ENCODE data around the gene MYOZ1. TPM values are rescaled to one million over a fixed set of nuclear protein-coding genes. Genes with fewer than 3 reads are reported as not detected.

The MYOZ1 gene
- total RNA-seq, 1 experiment from 2014 or later: 2.4 TPM

DNA sequence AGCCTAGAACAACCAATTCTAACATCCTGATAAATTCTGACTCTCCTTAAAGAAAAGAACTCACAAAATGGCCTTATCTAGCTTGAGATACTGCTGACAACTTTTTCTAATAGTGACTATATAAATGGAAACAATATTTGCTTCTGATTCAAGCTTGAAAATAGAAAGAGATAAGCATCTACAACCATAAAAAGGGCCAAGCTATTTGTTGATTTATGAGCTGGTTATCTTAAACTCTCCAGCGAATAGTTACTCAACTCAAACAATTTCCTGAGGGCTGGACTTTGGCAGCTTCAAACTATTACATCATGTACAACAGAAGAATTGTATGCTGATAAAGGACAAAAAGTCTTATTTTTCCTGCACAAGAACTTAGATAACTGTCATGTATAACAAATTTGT, 54.7 kb downstream of the MYOZ1 start:
- H3K9me3 Mint-ChIP-seq: peaks cover 7 to 8% of the 10 kb centered on the region in 2 experiments
- Histone ChIP-seq H4K91ac (ENCODE audit: insufficient read length, low read depth, low read length) (no peak overlapping the region), H3K79me2 (ENCODE audit: insufficient read depth, low read length) (peaks cover 6% of the 10 kb centered on the region; the same call in 1 of the 2 replicates), H3K9ac (ENCODE audit: extremely low read depth, insufficient read length, low read length) (no peak overlapping the region), H4K5ac (ENCODE audit: insufficient read length, low read depth, low read length) (no peak overlapping the region), H3K56ac (ENCODE audit: insufficient read length, low read depth, low read length) (no peak overlapping the region), H2BK120ac (ENCODE audit: low read depth, low read length, poor library complexity, severe bottlenecking) (no peak overlapping the region), H3K4me1 (ENCODE audit: insufficient read depth, low read length) (no peaks in the 10 kb centered on the region; the same call in 1 of the 2 replicates), H3K27me3 (ENCODE audit: insufficient read depth, low read length) (no peaks in the 10 kb centered on the region), H3K79me1 (ENCODE audit: insufficient read depth, low read depth, low read length, poor library complexity, severe bottlenecking) (peaks cover 8% of the 10 kb centered on the region), H4K8ac (replicated peaks; ENCODE audit: insufficient read length, low read depth, low read length) (no peak overlapping the region), H3K9me3 (ENCODE audit: control insufficient read depth, low read depth, low read length) (no peaks in the 10 kb centered on the region), H2BK20ac (ENCODE audit: low read depth, low read length, poor library complexity, severe bottlenecking) (no peak overlapping the region), H2BK12ac (ENCODE audit: insufficient read length, low read depth, low read length) (no peak overlapping the region), H2AK5ac (ENCODE audit: insufficient read length, low read length) (no peak overlapping the region), H3K23ac (ENCODE audit: insufficient read length, low read depth, low read length) (no peak overlapping the region), H3T11ph (ENCODE audit: low read length) (no peak overlapping the region), H3K18ac (ENCODE audit: insufficient read length, low read depth, low read length) (no peak overlapping the region), H3K14ac (ENCODE audit: insufficient read depth, low read length) (no peak overlapping the region), H3K23me2 (ENCODE audit: insufficient read length, low read depth, low read length, poor library complexity, severe bottlenecking) (no peaks in the 10 kb centered on the region), H3K4me2 (ENCODE audit: insufficient read depth, insufficient read length, low read length) (no peak overlapping the region), H4K20me1 (ENCODE audit: control insufficient read depth, insufficient read depth, insufficient read length) (no peaks in the 10 kb centered on the region), H2BK5ac (ENCODE audit: insufficient read length, low read length) (no peak overlapping the region), H3K4ac (ENCODE audit: low read depth, low read length) (no peak overlapping the region), H2BK15ac (ENCODE audit: low read depth, low read length) (no peak overlapping the region), H2AFZ (ENCODE audit: low read length) (no peak overlapping the region), H3K27ac (ENCODE audit: insufficient read length, low read depth, low read length) (no peak overlapping the region)
- peaks cover 18 to 28% of the 10 kb centered on the region in 2 experiments for H3K4me1 Mint-ChIP-seq
- no peak for DNase-seq
- WGBS (ENCODE audit: extremely low coverage, insufficient read length, low lambda C conversion rate): no CpG with 5 or more reads among the region's 1 CpG
- H3K36me3 Mint-ChIP-seq (ENCODE audit: insufficient read depth in 1 of 3, low read depth in 3 of 3): peaks cover 10 to 19% (median 12%) of the 10 kb centered on the region in 3 experiments
- H3K27me3 Mint-ChIP-seq (ENCODE audit: low read depth): no peaks in the 10 kb centered on the region
- TF ChIP-seq, protein P1, sequence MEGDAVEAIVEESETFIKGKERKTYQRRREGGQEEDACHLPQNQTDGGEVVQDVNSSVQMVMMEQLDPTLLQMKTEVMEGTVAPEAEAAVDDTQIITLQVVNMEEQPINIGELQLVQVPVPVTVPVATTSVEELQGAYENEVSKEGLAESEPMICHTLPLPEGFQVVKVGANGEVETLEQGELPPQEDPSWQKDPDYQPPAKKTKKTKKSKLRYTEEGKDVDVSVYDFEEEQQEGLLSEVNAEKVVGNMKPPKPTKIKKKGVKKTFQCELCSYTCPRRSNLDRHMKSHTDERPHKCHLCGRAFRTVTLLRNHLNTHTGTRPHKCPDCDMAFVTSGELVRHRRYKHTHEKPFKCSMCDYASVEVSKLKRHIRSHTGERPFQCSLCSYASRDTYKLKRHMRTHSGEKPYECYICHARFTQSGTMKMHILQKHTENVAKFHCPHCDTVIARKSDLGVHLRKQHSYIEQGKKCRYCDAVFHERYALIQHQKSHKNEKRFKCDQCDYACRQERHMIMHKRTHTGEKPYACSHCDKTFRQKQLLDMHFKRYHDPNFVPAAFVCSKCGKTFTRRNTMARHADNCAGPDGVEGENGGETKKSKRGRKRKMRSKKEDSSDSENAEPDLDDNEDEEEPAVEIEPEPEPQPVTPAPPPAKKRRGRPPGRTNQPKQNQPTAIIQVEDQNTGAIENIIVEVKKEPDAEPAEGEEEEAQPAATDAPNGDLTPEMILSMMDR (conservative IDR thresholded peaks at IDR 0.05): no peak
- H3K4me3 Mint-ChIP-seq: no peak overlapping the region
- H3K27ac Mint-ChIP-seq: no peak overlapping the region
